HepG2 (cell line): ENCODE data around the gene INPP5K. TPM values are rescaled to one million over a fixed set of nuclear protein-coding genes. Genes with fewer than 3 reads are reported as not detected.

Experiments used
- ATAC-seq: fragments of 200-7000 bp; cut with Tn5 transposase; 3 replicates; pipeline ENCODE4 v1.9.1; 2020; ENCODE audit warnings: mild to moderate bottlenecking, moderate library complexity
- BruUV-seq: library from RNA; stranded (reverse); fragments of 400-500 nt; replicated peaks from 2 replicates; lab custom pipeline; 2021; lab: Mats Ljungman, UMichigan
- CTCF ChIA-PET: fragments of 300-600 bp; formaldehyde crosslinking; extraction: SDS; loops from one replicate; lab custom pipeline; 2021; ENCODE audit warnings: low total read pairs, inconsistent platforms, low intra/inter-chr PET ratio; lab: Yijun Ruan, JAX
- POLR2A ChIA-PET: fragments of 350-600 bp; sonication (Branson Sonifier 250); formaldehyde crosslinking; loops from one replicate; lab custom pipeline; 2020; ENCODE audit warnings: antibody characterized with exemption, inconsistent platforms; lab: Yijun Ruan, JAX
- DNase-seq: peaks from one replicate; pipeline ENCODE4 v3.0.0-alpha.2; 2015; ENCODE audit warnings: low spot score
- FAIRE-seq: peaks from 3 replicates; lab custom pipeline; 2011; peaks lifted over from hg19 to GRCh38; lab: Jason Lieb, UNC
- H2AFZ ChIP-seq: one replicate; pipeline ENCODE4 v1.6.1; 2011; ENCODE audit warnings: low read length, inconsistent platforms
- H3K27ac ChIP-seq: fragments of 300-600 bp; 3 replicates; pipeline ENCODE4 v1.8.0; 2011; ENCODE audit warnings: mixed run types, mild to moderate bottlenecking, mixed read lengths, low read length, inconsistent platforms; ENCODE audit not compliant: insufficient read depth; ENCODE audit errors: extremely low read length
- H3K27me3 ChIP-seq, 2 experiments: fragments of 200-600 bp in 1 of 2; 2 replicates in 1 of 2; 3 replicates in 1 of 2; pipeline versions ENCODE4 v1.6.0 to v1.8.0; 2011; ENCODE audit warnings: low read length in 2 of 2, mild to moderate bottlenecking in 2 of 2, moderate library complexity in 2 of 2, inconsistent platforms in 1 of 2; ENCODE audit not compliant: insufficient read depth in 2 of 2, control insufficient read depth in 1 of 2
- H3K36me3 ChIP-seq, 2 experiments: fragments of 200-600 bp in 1 of 2; replicated peaks in 1 of 2; 2 replicates in 1 of 2; 3 replicates in 1 of 2; pipeline versions ENCODE4 v1.5.1 to v1.8.0; 2011; ENCODE audit warnings: low read length in 2 of 2, inconsistent platforms in 1 of 2; ENCODE audit not compliant: insufficient read depth in 2 of 2, control insufficient read depth in 1 of 2
- H3K4me1 ChIP-seq: 2 replicates; pipeline ENCODE4 v1.5.1; 2012; ENCODE audit warnings: low read length, inconsistent platforms; ENCODE audit not compliant: insufficient read depth
- H3K4me2 ChIP-seq: 2 replicates; pipeline ENCODE4 v1.6.0; 2011; ENCODE audit warnings: low read depth, low read length, inconsistent platforms
- H3K4me3 ChIP-seq, 3 experiments: fragments of 200-600 bp in 1 of 3; sonication (generic), shearing (Covaris generic) in 1 of 3; replicated peaks in 1 of 3; 2 replicates each; pipeline ENCODE4 v1.5.1; 2011 to 2016; ENCODE audit warnings: low read length in 3 of 3, inconsistent platforms in 2 of 3, low read depth in 2 of 3, mild to moderate bottlenecking in 2 of 3, control low read depth in 1 of 3, mixed read lengths in 1 of 3; ENCODE audit not compliant: insufficient read depth in 1 of 3
- H3K79me2 ChIP-seq: one replicate; pipeline ENCODE4 v1.6.1; 2011; ENCODE audit warnings: low read length, inconsistent platforms; ENCODE audit not compliant: insufficient read depth
- H3K9ac ChIP-seq: 2 replicates; pipeline ENCODE4 v1.6.0; 2011; ENCODE audit warnings: mild to moderate bottlenecking, low read depth, low read length, inconsistent platforms; ENCODE audit not compliant: insufficient read depth
- H3K9me3 ChIP-seq: 2 replicates; pipeline ENCODE4 v1.5.1; 2012; ENCODE audit warnings: mild to moderate bottlenecking, low read length
- H4K20me1 ChIP-seq: 2 replicates; pipeline ENCODE4 v1.6.0; 2011; ENCODE audit warnings: inconsistent platforms, mild to moderate bottlenecking, low read length, moderate library complexity; ENCODE audit not compliant: insufficient read depth
- GABPB1 ChIP-seq: IDR thresholded peaks from 2 replicates; pipeline ENCODE4 v1.6.1; 2016; ENCODE audit warnings: mild to moderate bottlenecking, missing genetic modification reagents, moderate library complexity, missing compliant biosample characterization
- HMG20A ChIP-seq: IDR thresholded peaks from 2 replicates; pipeline ENCODE4 v1.6.1; 2016; ENCODE audit warnings: borderline replicate concordance
- IRF2 ChIP-seq: IDR thresholded peaks from 2 replicates; pipeline ENCODE4 v1.6.1; 2018; ENCODE audit warnings: missing genetic modification reagents, missing compliant biosample characterization
- MED8 ChIP-seq: sonication (generic); formaldehyde crosslinking; IDR thresholded peaks from 2 replicates; pipeline ENCODE4 v1.8.1; 2023; ENCODE audit warnings: mild to moderate bottlenecking, missing genetic modification reagents; ENCODE audit not compliant: insufficient replicate concordance
- NFKB2 ChIP-seq: sonication (generic); formaldehyde crosslinking; IDR thresholded peaks from 2 replicates; pipeline ENCODE4 v1.4.0; 2020; ENCODE audit warnings: missing genetic modification reagents, borderline replicate concordance
- PBX3 ChIP-seq: sonication (generic); formaldehyde crosslinking; IDR thresholded peaks from 2 replicates; pipeline ENCODE4 v1.8.1; 2023; ENCODE audit warnings: missing genetic modification reagents, inconsistent platforms, borderline replicate concordance
- POGK ChIP-seq: sonication (generic); formaldehyde crosslinking; conservative IDR thresholded peaks from 2 replicates; pipeline ENCODE4 v1.8.0; 2022; ENCODE audit warnings: mild to moderate bottlenecking, moderate library complexity, missing genetic modification reagents
- SMAD3 ChIP-seq: sonication (generic); formaldehyde crosslinking; IDR thresholded peaks from 2 replicates; pipeline ENCODE4 v1.4.0; 2020; ENCODE audit warnings: missing genetic modification reagents
- TP53 ChIP-seq: sonication (generic); formaldehyde crosslinking; conservative IDR thresholded peaks from 2 replicates; pipeline ENCODE4 v1.4.0; 2020; ENCODE audit warnings: missing genetic modification reagents
- ZBTB21 ChIP-seq: sonication (generic); formaldehyde crosslinking; IDR thresholded peaks from 2 replicates; pipeline ENCODE4 v1.4.0; 2020; ENCODE audit warnings: missing genetic modification reagents
- ZNF446 ChIP-seq: sonication (generic); formaldehyde crosslinking; IDR thresholded peaks from 2 replicates; pipeline ENCODE4 v1.5.0; 2020; ENCODE audit warnings: mild to moderate bottlenecking, missing genetic modification reagents
- ZNF547 ChIP-seq: sonication (generic); formaldehyde crosslinking; IDR thresholded peaks from 2 replicates; pipeline ENCODE4 v1.5.1; 2020; ENCODE audit warnings: mild to moderate bottlenecking, missing genetic modification reagents
- ZNF704 ChIP-seq: sonication (generic); formaldehyde crosslinking; IDR thresholded peaks from 2 replicates; pipeline ENCODE4 v1.8.1; 2023; ENCODE audit warnings: mild to moderate bottlenecking, inconsistent platforms, moderate library complexity, missing genetic modification reagents, borderline replicate concordance
- ZNF790 ChIP-seq: sonication (generic); formaldehyde crosslinking; IDR thresholded peaks from 2 replicates; pipeline ENCODE4 v1.8.0; 2022; ENCODE audit warnings: missing genetic modification reagents, mild to moderate bottlenecking, borderline replicate concordance
- ZSCAN30 ChIP-seq: sonication (generic); formaldehyde crosslinking; IDR thresholded peaks from 2 replicates; pipeline ENCODE4 v1.5.0; 2020; ENCODE audit warnings: mild to moderate bottlenecking, missing genetic modification reagents
- WGBS: methylation state at CpG from one replicate; pipeline ENCODE4 v1.1.6; 2017; ENCODE audit warnings: low lambda C conversion rate; 5-methylcytosine and 5-hydroxymethylcytosine counted together
- in situ Hi-C: cut with HindIII; loops from 2 replicates; pipeline ENCODE4 v1.10.0; 2017; ENCODE audit warnings: low pct_unique_long_range_greater_than_20kb; ENCODE audit not compliant: extremely low pct_ligation_motif_present
- intact Hi-C: fragments of 100-400 bp; cut with micrococcal nuclease; formaldehyde crosslinking; loops from one replicate; pipeline ENCODE4 v1.10.0; 2022; ENCODE audit not compliant: unreplicated experiment
- polyA plus RNA-seq, 8 experiments: library from polyadenylated mRNA; depleted of rRNA in 3 of 8; stranded (reverse) in 7 of 8; unstranded in 1 of 8; fragments of >200 nt; fragmentation: Illumina TruSeq in 4 of 8; extraction: Trizol in 4 of 8; gene quantifications; 2 replicates each; pipeline versions ENCODE4 v1.2.1 to v1.2.3, GENCODE V29; 2011 to 2016; ENCODE audit warnings: low read depth in 4 of 8, missing spikeins in 1 of 8, mixed read lengths in 1 of 8; ENCODE audit not compliant: insufficient read depth in 1 of 8
- total RNA-seq, 5 experiments: library from RNA; depleted of rRNA; stranded (reverse); fragments of >200 nt; fragmentation: Illumina TruSeq; extraction: Trizol; gene quantifications; 2 replicates each; pipeline ENCODE4 v1.2.3, GENCODE V29; 2016; ENCODE audit warnings: low read depth in 1 of 5

The INPP5K gene
- total and polyA plus RNA-seq, 2 of the 13 experiments (the other 11 are each of a cell fraction or from before 2014, with no cell fraction given) = 4.8 to 9.6 TPM

- FAIRE-seq = no peak
- no peaks in the 10 kb centered on the region for H3K27me3 ChIP-seq
- H3K4me2 ChIP-seq = no peak overlapping the region
- TF ChIP-seq ZNF790 (CRISPR knock-in tag) (no peak), SMAD3 (CRISPR knock-in tag) (no peak), ZNF547 (no peak), ZNF704 (no peak), ZBTB21 (CRISPR knock-in tag) (no peak), GABPB1 (CRISPR knock-in tag) (no peak), ZSCAN30 (CRISPR knock-in tag) (no peak), POGK (no peak), TP53 (CRISPR knock-in tag) (no peak), HMG20A (CRISPR knock-in tag) (no peak), MED8 (no peak), PBX3 (CRISPR knock-in tag) (no peak), ZNF446 (CRISPR knock-in tag) (no peak), NFKB2 (CRISPR knock-in tag) (no peak), IRF2 (CRISPR knock-in tag) (no peak)
- no peak overlapping the region for H3K4me3 ChIP-seq
- ChIA-PET POLR2A (no interaction called here), CTCF (no interaction called here)
- no peak overlapping the region for H2AFZ ChIP-seq
- peaks cover 3 to 8% of the 10 kb centered on the region in 2 experiments; a peak in 3 of 5 replicates for H3K36me3 ChIP-seq
- no peak for ATAC-seq
- in situ Hi-C loops (no loop called here), intact Hi-C loops (no loop called here)
- no peaks in the 10 kb centered on the region for H3K79me2 ChIP-seq
- no peaks in the 10 kb centered on the region for H3K9me3 ChIP-seq
- H3K27ac ChIP-seq = no peak overlapping the region
- no TSS peak for BruUV-seq
- H3K4me1 ChIP-seq = peaks cover 27% of the 10 kb centered on the region
- WGBS = 98% methylated on average over 5 of the region's 8 CpGs
- H4K20me1 ChIP-seq = no peaks in the 10 kb centered on the region; the same call in 1 of the 2 replicates
- no peak overlapping the region for H3K9ac ChIP-seq
- DNase-seq = no peak
Measured at GRCh38 chr17:1464186-1464585, 52.2 kb downstream of the INPP5K start.
